ENCODE data around the gene YPEL2.

- TF ChIP-seq POLR2A (IDR thresholded peaks at IDR 0.05; ENCODE audit: low read length) (no peak), RFX5 (IDR thresholded peaks at IDR 0.05) (no peak), EP300 (IDR thresholded peaks at IDR 0.05) (no peak), CTCF (IDR thresholded peaks at IDR 0.05) (no peak), CEBPB (IDR thresholded peaks at IDR 0.05) (no peak), GATA3 (IDR thresholded peaks at IDR 0.05; ENCODE audit: borderline replicate concordance) (no peak), PBX3 (IDR thresholded peaks at IDR 0.05) (no peak), HOXA7 (CRISPR knock-in tag; IDR thresholded peaks at IDR 0.05) (no peak), POLR2AphosphoS2 (conservative IDR thresholded peaks at IDR 0.05; ENCODE audit: low read length) (no peak), MYC (IDR thresholded peaks at IDR 0.05; ENCODE audit: borderline replicate concordance, low read length) (no peak), RCOR1 (IDR thresholded peaks at IDR 0.05; ENCODE audit: low read depth, low read length) (no peak), JUN (IDR thresholded peaks at IDR 0.05) (no peak)
Observed at GRCh38 chr17:59355702-59356325, 24.4 kb downstream of the YPEL2 start.

All from A549 (cell line).